Activated CD8-positive, alpha-beta T cell treated with anti-CD3 and anti-CD28 coated beads, Interleukin-2, amount 10 ng/mL, durations not matched to agents 7 days and 5 days (primary cell): ENCODE results near the gene NF2. TPM values are rescaled to one million over a fixed set of nuclear protein-coding genes. Genes with fewer than 3 reads are reported as not detected.
"Not testable (repeated sequence)": the region's sequence is repeated elsewhere in the genome, so short reads cannot be mapped to it uniquely, and the experiment has no call there.

Experiments
- ATAC-seq: fragments of 150-1000 bp; cut with Tn5 transposase; one replicate; pipeline ENCODE4 v1.10.0; 2021; ENCODE audit warnings: moderate library complexity
- CTCF ChIA-PET: fragments of 350-600 bp; sonication (Branson Sonifier 250); formaldehyde crosslinking; loops from one replicate; lab custom pipeline; 2021; ENCODE audit warnings: antibody characterized with exemption; lab: Charles Lee
- POLR2A ChIA-PET: fragments of 350-600 bp; sonication (Branson Sonifier 250); formaldehyde crosslinking; loops from one replicate; lab custom pipeline; 2021; ENCODE audit warnings: antibody characterized with exemption; lab: Charles Lee
- DNase-seq: peaks from one replicate; pipeline ENCODE4 v3.0.0-alpha.2; 2020
- H3K27ac Mint-ChIP-seq: one replicate; pipeline ENCODE4 v1.8.0; 2021; ENCODE audit warnings: mild to moderate bottlenecking, mixed read lengths
- H3K27me3 Mint-ChIP-seq: one replicate; pipeline ENCODE4 v1.8.0; 2021; ENCODE audit warnings: low read depth, mixed read lengths
- H3K36me3 Mint-ChIP-seq: one replicate; pipeline ENCODE4 v1.8.0; 2021; ENCODE audit warnings: low read depth, mixed read lengths
- H3K4me1 Mint-ChIP-seq: one replicate; pipeline ENCODE4 v1.8.0; 2021; ENCODE audit warnings: low read depth, mixed read lengths
- H3K4me3 Mint-ChIP-seq: one replicate; pipeline ENCODE4 v1.8.0; 2021; ENCODE audit warnings: mild to moderate bottlenecking, mixed read lengths
- H3K9me3 Mint-ChIP-seq: one replicate; pipeline ENCODE4 v1.8.0; 2022; ENCODE audit warnings: mixed read lengths; ENCODE audit not compliant: insufficient read depth
- total RNA-seq, 2 experiments: library from RNA; stranded (reverse); gene quantifications; one replicate each; pipeline ENCODE4 v1.2.3, GENCODE V29; 2021

The NF2 gene
- total RNA-seq, 2 experiments from 2014 or later: 60.6 to 61.2 TPM

GRCh38 chr22:29574762-29575450 is 28.5 kb upstream of the NF2 start:
- ChIA-PET CTCF (no interaction called here), POLR2A (interaction anchor here (0.6 to 1.3 kb wide), 2 partner anchors 14 to 16 kb away, joined by 3 read pairs; no protein-coding TSS in a partner anchor)
- H3K9me3 Mint-ChIP-seq: no peaks in the 10 kb centered on the region

DNA sequence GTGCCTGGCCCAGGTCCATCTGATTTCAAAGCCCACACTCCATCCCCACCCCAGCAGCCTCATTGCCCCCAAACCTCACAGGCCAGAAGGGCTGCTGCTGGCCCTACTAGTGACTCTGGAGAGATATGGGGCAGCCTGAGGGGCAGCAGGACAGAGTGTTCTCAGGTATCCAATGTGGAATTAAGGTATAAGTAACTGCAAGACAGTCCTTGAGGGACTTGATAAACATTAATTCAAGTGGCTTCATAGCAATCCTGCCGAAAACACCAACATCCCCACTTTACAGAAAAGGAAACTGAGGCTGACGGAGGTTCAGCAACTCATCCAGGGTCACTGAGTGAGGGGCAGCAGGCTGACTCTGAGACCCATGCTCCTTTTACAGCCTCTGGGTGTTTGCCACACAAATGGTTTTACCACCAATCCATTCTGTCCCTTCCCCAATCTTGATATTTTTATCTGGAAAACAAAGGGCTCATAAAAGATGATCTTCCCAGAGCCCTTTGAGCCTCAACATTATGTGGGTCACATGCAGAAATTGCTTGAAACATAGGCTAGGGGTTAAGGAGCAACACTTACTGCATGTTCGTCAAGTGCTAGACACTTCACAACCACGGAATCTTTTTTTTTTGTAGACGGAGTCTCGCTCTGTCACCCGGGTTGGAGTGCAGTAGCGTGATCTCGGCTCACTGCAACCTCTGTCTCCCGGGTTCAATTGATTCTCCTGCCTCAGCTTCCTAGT is 24.8 kb upstream of the NF2 start:
- no peak overlapping the region for H3K27ac Mint-ChIP-seq
- peaks cover 20% of the 10 kb centered on the region for H3K4me1 Mint-ChIP-seq
- H3K4me3 Mint-ChIP-seq: no peak overlapping the region
- CTCF ChIA-PET: no interaction called here
- POLR2A ChIA-PET: no interaction called here
- no peak for ATAC-seq
- H3K27me3 Mint-ChIP-seq: no peaks in the 10 kb centered on the region
- peaks cover 6% of the 10 kb centered on the region for H3K36me3 Mint-ChIP-seq
- no peaks in the 10 kb centered on the region for H3K9me3 Mint-ChIP-seq
- no peak for DNase-seq

More at GRCh38 chr22:29574762-29575450, 28.5 kb upstream of the NF2 start:
- Mint-ChIP-seq H3K27ac (no peak overlapping the region), H3K4me3 (no peak overlapping the region), H3K36me3 (peaks cover 2% of the 10 kb centered on the region), H3K4me1 (peaks cover 5% of the 10 kb centered on the region), H3K27me3 (no peaks in the 10 kb centered on the region)
- no peak for ATAC-seq
- no peak for DNase-seq

DNA sequence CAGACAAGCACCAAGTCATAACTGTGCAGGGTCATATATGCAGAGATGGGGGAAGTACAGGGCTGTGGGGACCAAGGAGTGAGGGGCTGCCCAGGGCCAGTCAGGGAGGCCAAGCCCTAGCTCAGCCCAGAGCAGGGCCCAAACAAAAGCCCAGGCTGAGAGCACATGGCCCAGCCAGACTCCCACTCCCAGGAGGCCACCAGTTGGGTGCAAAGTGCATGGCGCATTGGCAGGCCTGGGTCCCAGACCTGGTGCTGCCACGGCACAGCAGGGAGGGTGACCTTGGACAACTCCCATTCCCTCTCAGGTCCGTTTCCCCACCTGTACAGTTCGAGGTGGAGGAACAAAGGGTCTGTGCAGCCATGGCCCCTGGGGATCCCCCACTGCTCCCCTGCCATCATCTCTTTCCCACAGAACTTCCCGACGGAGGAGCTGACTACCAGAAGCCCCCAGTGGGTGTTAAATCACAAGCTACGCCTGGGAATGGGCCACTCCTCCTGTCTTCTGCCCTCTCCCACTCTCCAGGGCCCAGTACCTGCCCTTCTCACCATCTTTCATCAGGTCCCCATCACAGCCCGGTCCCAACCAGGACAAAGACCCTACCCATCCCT is 23.1 kb upstream of the NF2 start:
- Mint-ChIP-seq H3K27ac (peak overlapping the region; percentile 94), H3K4me3 (peak overlapping the region; percentile 90), H3K9me3 (no peaks in the 10 kb centered on the region), H3K4me1 (peaks cover 21% of the 10 kb centered on the region), H3K36me3 (peaks cover 6% of the 10 kb centered on the region), H3K27me3 (no peaks in the 10 kb centered on the region)
- POLR2A ChIA-PET: interaction anchor here (0.6 to 1.7 kb wide), 3 partner anchors 24 to 29 kb away, joined by 3 to 12 read pairs (median 3); partner anchors contain the start of gene THOC5
- peak; percentile 12 for ATAC-seq
- no peak for DNase-seq
- CTCF ChIA-PET: interaction anchor here (0.9 kb wide), 1 partner anchor 56 kb away, joined by 3 read pairs; no protein-coding TSS in a partner anchor

DNA sequence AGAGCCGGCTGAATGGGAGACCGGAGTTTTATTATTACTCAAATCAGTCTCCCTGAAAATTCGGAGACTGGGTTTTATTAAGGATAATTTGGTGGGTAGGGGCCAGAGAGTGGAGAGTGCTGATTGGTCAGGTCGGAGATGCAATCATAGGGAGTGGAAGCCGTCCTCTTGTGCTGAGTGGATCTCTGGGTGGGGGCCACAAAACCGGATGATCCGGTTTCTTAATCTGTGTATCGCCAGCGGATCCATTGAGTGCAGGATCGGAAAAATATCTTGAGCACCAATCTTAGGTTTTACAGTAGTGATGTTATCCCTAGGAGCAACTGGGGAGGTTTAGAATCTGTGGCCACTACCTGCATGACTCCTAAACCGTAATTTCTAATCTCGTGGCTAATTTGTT is 21.6 kb upstream of the NF2 start:
- no peaks in the 10 kb centered on the region for H3K9me3 Mint-ChIP-seq
- POLR2A ChIA-PET: no interaction called here

DNA sequence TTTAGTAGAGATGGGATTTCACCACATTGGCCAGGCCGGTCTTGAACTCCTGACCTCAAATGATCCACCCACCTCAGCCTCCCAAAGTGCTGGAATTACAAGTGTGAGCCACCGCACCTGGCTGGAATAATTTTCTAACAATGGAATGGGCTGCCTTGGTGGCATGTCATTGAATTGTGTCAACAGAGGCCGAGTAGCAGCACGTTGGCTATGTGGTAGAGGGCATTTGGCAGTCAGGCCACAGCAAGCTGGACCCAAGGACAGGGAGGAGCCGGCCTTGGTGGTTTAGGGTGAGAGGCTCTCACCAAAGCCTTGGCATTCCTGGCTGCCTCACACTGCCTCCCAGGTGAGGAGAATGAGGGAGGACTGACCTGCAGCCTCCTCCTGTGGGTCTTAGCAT is 18.5 kb upstream of the NF2 start:
- ATAC-seq: no peak
- POLR2A ChIA-PET: no interaction called here

More for the DNA sequence above, 21.6 kb upstream of the NF2 start:
- Mint-ChIP-seq H3K4me1 (peaks cover 21% of the 10 kb centered on the region), H3K4me3 (peak overlapping the region; percentile 90), H3K27ac (peak overlapping the region; percentile 94), H3K36me3 (peaks cover 6% of the 10 kb centered on the region), H3K27me3 (no peaks in the 10 kb centered on the region)
- DNase-seq (no peak), ATAC-seq (no peak)
- CTCF ChIA-PET: no interaction called here

GRCh38 chr22:29586193-29586705 is 17.2 kb upstream of the NF2 start:
- CTCF ChIA-PET: interaction anchor here (1.2 to 1.6 kb wide), 2 partner anchors 40 to 502 kb away, joined by 3 to 4 read pairs; no protein-coding TSS in a partner anchor
- H3K9me3 Mint-ChIP-seq, H3K4me3 Mint-ChIP-seq, ATAC-seq, H3K27me3 Mint-ChIP-seq, POLR2A ChIA-PET, H3K36me3 Mint-ChIP-seq, DNase-seq: not testable (repeated sequence)
- H3K4me1 Mint-ChIP-seq: peaks cover 19% of the 10 kb centered on the region
- peak overlapping the region; percentile 27 for H3K27ac Mint-ChIP-seq

More for the DNA sequence above, 18.5 kb upstream of the NF2 start:
- Mint-ChIP-seq H3K4me1 (peaks cover 18% of the 10 kb centered on the region), H3K4me3 (no peak overlapping the region), H3K27ac (no peak overlapping the region), H3K9me3 (no peaks in the 10 kb centered on the region), H3K27me3 (no peaks in the 10 kb centered on the region), H3K36me3 (peaks cover 4% of the 10 kb centered on the region)
- CTCF ChIA-PET: interaction anchor here (1.4 kb wide), 1 partner anchor 19 kb away, joined by 3 read pairs; no protein-coding TSS in a partner anchor
- DNase-seq: no peak

- ChIA-PET POLR2A (no interaction called here), CTCF (interaction anchor here (0.7 to 4.1 kb wide), 5 partner anchors 16 to 500 kb away, joined by 4 to 30 read pairs (median 6); partner anchors contain the start of gene THOC5)
- Mint-ChIP-seq H3K9me3 (no peaks in the 10 kb centered on the region), H3K27ac (no peak overlapping the region), H3K36me3 (no peaks in the 10 kb centered on the region), H3K4me3 (no peak overlapping the region), H3K27me3 (no peaks in the 10 kb centered on the region), H3K4me1 (peaks cover 12% of the 10 kb centered on the region)
- ATAC-seq (no peak), DNase-seq (no peak)
Observed at GRCh38 chr22:29587938-29588699, 15.3 kb upstream of the NF2 start.

DNA sequence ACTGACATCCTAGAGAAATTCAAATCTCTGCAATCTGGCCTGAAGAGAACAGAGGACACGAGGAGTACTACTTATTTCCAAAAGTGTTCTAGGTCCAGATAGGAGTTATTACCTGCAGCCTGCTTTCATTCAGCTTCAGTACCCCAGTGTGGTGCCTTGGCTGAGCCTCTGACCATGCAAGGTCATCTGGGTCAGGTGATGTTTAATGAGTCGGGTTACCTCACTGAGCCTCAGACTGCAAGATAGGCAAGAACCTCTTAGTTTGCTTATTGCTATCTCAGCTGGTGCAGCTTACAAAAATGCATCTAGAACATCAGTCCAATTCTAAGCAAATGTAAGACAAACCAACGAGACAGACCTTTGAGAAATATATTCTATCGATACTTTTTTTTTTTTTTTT is 9.5 kb upstream of the NF2 start:
- ChIA-PET POLR2A (no interaction called here), CTCF (interaction anchor here (1.5 to 2.1 kb wide), 3 partner anchors 10 to 495 kb away, joined by 5 to 6 read pairs (median 6); no protein-coding TSS in a partner anchor)
- Mint-ChIP-seq H3K36me3 (no peaks in the 10 kb centered on the region), H3K4me1 (peaks cover 16% of the 10 kb centered on the region), H3K27me3 (no peaks in the 10 kb centered on the region), H3K27ac (no peak overlapping the region), H3K9me3 (peaks cover 5% of the 10 kb centered on the region), H3K4me3 (no peak overlapping the region)
- DNase-seq: no peak
- no peak for ATAC-seq

DNA sequence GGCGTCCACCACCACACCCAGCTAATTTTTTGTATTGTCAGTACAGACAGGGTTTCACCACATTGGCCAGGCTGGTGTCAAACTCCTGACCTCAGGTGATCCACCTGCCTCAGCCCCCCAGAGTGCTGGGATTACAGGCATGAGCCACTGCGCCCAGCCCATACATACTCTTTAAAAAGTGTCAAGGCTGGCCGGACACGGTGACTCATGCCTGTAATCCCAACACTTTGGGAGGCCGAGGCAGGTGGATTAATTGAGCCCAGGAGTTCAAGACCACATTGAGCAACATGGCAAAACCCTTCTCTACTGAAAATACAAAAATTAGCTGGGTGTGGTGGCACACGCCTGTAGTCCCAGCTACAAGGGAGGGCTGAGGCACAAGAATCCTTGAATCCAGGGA is 9.0 kb upstream of the NF2 start:
- H3K4me3 Mint-ChIP-seq, DNase-seq, H3K9me3 Mint-ChIP-seq, H3K36me3 Mint-ChIP-seq, ATAC-seq, H3K27me3 Mint-ChIP-seq, H3K27ac Mint-ChIP-seq: not testable (repeated sequence)
- ChIA-PET POLR2A (interaction anchor here (0.6 to 1.1 kb wide), 3 partner anchors 35 to 170 kb away, joined by 3 read pairs; no protein-coding TSS in a partner anchor), CTCF (interaction anchor here (0.6 to 2.1 kb wide), 4 partner anchors 10 to 494 kb away, joined by 3 to 6 read pairs (median 6); no protein-coding TSS in a partner anchor)
- H3K4me1 Mint-ChIP-seq: peaks cover 16% of the 10 kb centered on the region

DNA sequence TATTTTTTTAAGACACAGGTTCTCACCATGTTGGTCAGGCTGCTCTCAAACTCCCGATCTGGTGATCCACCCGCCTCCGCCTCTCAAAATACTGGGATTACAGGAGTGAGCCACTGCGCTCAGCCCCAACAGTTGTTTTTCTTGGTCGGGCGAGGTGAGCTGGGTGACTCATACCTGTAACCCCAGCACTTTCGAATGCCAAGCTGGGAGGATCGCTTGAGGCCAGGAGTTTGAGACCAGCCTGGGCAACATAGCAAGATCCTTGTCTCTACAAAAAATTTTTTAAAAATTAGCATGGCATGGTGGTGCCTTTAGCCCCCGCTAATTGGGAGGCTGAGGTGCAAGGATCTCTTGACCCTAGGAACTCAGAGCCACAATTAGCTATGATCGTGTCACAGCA is 7.0 kb upstream of the NF2 start:
- H3K27me3 Mint-ChIP-seq: no peaks in the 10 kb centered on the region
- ATAC-seq: no peak
- ChIA-PET POLR2A (no interaction called here), CTCF (interaction anchor here (0.8 to 2.1 kb wide), 5 partner anchors 29 to 492 kb away, joined by 3 to 9 read pairs (median 3); partner anchors contain the start of gene THOC5)
- peaks cover 5% of the 10 kb centered on the region for H3K4me1 Mint-ChIP-seq
- H3K4me3 Mint-ChIP-seq: no peak overlapping the region
- H3K36me3 Mint-ChIP-seq: no peaks in the 10 kb centered on the region
- H3K9me3 Mint-ChIP-seq: peaks cover 5% of the 10 kb centered on the region
- no peak for DNase-seq
- no peak overlapping the region for H3K27ac Mint-ChIP-seq
